Bronchial epithelial cell (primary cell): Measurements from ENCODE around the gene ANKH. TPM values are rescaled to one million over a fixed set of nuclear protein-coding genes. Genes with fewer than 3 reads are reported as not detected.

Experiments used
- DNase-seq: peaks from one replicate; pipeline ENCODE4 v3.0.0-alpha.2; 2010; ENCODE audit warnings: low read depth
- FAIRE-seq: peaks from 2 replicates; lab custom pipeline; 2011; peaks lifted over from hg19 to GRCh38; lab: Jason Lieb, UNC
- H3K27me3 ChIP-seq: 2 replicates; pipeline ENCODE4 v1.5.1; 2011; ENCODE audit warnings: low read length; ENCODE audit not compliant: control insufficient read depth, insufficient read depth
- H3K36me3 ChIP-seq: 2 replicates; pipeline ENCODE4 v1.5.1; 2011; ENCODE audit warnings: low read length; ENCODE audit not compliant: control insufficient read depth, insufficient read depth
- H3K4me3 ChIP-seq: 2 replicates; pipeline ENCODE4 v1.5.1; 2011; ENCODE audit warnings: mild to moderate bottlenecking, low read depth, low read length, control low read depth
- CTCF ChIP-seq: IDR thresholded peaks from 2 replicates; pipeline ENCODE4 v1.5.1; 2011; ENCODE audit warnings: mild to moderate bottlenecking, moderate library complexity, low read length, control low read depth, inconsistent platforms; ENCODE audit not compliant: insufficient read depth, severe bottlenecking
- total RNA-seq: library from RNA; depleted of rRNA; stranded (reverse); fragments of >200 nt; gene quantifications from 2 replicates; pipeline ENCODE4 v1.2.1, GENCODE V29; 2014

ANKH gene
- total RNA-seq, 1 donor from 2014 or later: 12.9 TPM

- TF ChIP-seq CTCF: no peak
- peak; percentile 48 for DNase-seq
- Histone ChIP-seq H3K4me3 (no peak overlapping the region), H3K36me3 (peaks cover 2% of the 10 kb centered on the region), H3K27me3 (no peaks in the 10 kb centered on the region)
- FAIRE-seq: no peak
Observed at GRCh38 chr5:14720236-14720923, 151.2 kb downstream of the ANKH start.

GRCh38 chr5:14718778-14719177 lies 152.8 kb downstream of the ANKH start:
- peaks cover 8% of the 10 kb centered on the region for H3K36me3 ChIP-seq
- no peak overlapping the region for H3K4me3 ChIP-seq
- H3K27me3 ChIP-seq: no peaks in the 10 kb centered on the region
- TF ChIP-seq CTCF: no peak
- FAIRE-seq: no peak
- DNase-seq: no peak

DNA sequence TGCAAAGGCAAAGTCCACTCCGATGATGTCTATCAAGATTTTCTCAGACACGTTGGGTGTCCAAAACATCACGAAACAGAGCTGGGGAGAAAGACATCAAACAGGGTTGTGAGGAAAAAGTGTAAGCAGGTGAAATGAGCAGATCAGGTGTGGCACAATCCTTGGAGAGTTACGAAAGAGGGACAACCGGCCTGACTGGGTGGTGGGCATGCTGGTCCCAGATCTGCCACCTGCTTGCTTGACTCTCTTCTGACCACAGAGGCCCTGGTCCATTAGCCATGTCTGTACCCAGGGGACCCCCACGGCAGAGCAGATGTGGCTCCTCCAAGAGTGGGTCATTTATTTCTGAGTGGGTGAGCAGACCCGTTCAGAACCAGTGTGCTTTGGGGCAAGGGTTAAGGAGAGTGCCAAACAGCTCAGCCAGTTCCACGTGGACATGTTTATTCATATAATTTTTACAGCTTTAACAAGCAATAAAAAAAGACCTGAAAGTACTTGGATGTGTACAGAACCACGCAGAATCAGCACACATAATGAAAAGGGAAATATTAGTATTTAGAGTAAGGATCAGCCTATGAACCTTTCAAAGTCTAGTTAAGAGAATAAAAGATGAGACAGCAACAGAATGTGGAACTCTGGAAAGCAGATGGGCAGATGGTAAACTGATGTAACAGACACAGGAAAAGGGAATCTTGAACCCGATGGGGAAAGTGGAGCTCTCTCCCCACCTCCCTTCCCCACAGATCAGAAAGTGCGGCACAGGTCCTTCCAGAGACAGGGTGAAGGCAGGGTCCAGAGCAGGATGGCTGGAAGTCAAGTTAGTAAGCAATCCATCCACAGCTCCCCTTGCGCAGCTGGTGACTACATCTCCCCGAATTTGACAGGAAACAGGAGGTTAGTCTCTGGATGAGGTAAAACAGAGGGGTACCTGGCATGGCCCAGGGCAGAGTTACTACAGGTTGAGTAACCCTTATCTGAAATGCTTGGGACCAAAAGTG lies 154.5 kb downstream of the ANKH start:
- no peak for DNase-seq
- no peak overlapping the region for H3K4me3 ChIP-seq
- no peaks in the 10 kb centered on the region for H3K27me3 ChIP-seq
- H3K36me3 ChIP-seq: peaks cover 19% of the 10 kb centered on the region
- no peak for FAIRE-seq
- TF ChIP-seq CTCF: no peak

GRCh38 chr5:14715481-14715880 lies 156.1 kb downstream of the ANKH start:
- FAIRE-seq (no peak), DNase-seq (peak; percentile 29)
- TF ChIP-seq CTCF: no peak
- Histone ChIP-seq H3K27me3 (no peaks in the 10 kb centered on the region), H3K36me3 (peaks cover 24% of the 10 kb centered on the region), H3K4me3 (no peak overlapping the region)

- FAIRE-seq (no peak), DNase-seq (peak; percentile 31)
- no peak for TF ChIP-seq CTCF
- Histone ChIP-seq H3K27me3 (no peaks in the 10 kb centered on the region), H3K4me3 (no peak overlapping the region), H3K36me3 (peaks cover 28% of the 10 kb centered on the region)
Observed at GRCh38 chr5:14714706-14715105, 156.9 kb downstream of the ANKH start.
